Stimulated activated naive CD8-positive, alpha-beta T cell treated with anti-CD3 and anti-CD28 coated beads, Interleukin-15, Interleukin-2, amounts not matched to agents 100 U/mL and 50 U/mL, for 24 hours (primary cell): ENCODE measurements around the gene ATOH1.

Source experiments
- ATAC-seq: fragments of 150-1000 bp; cut with Tn5 transposase; one replicate; pipeline ENCODE4 v1.10.0; 2021
- DNase-seq: peaks from one replicate; pipeline ENCODE4 v3.0.0; 2021

The ATOH1 gene

DNA sequence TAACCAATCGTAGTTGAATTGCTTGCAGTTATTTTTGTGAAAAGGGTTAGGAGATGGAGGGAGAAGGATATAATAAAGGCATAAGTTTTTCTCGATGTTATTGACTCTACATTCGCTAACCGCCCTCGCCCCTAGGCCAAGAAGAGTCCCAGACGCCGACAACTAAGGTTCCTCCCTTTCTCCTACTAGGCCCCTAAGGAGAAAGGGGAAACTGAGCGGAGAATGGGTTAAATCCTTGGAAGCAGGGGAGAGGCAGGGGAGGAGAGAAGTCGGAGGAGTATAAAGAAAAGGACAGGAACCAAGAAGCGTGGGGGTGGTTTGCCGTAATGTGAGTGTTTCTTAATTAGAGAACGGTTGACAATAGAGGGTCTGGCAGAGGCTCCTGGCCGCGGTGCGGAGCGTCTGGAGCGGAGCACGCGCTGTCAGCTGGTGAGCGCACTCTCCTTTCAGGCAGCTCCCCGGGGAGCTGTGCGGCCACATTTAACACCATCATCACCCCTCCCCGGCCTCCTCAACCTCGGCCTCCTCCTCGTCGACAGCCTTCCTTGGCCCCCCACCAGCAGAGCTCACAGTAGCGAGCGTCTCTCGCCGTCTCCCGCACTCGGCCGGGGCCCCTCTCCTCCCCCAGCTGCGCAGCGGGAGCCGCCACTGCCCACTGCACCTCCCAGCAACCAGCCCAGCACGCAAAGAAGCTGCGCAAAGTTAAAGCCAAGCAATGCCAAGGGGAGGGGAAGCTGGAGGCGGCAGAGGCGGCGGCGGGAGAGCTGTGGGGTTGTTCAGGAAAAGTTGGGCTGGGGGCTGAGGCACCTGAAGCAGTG is 5.9 kb downstream of the ATOH1 start:
- DNase-seq: no peak
- no peak for ATAC-seq

GRCh38 chr4:93835929-93836328 is 7.4 kb downstream of the ATOH1 start:
- no peak for DNase-seq
- ATAC-seq: no peak

DNA sequence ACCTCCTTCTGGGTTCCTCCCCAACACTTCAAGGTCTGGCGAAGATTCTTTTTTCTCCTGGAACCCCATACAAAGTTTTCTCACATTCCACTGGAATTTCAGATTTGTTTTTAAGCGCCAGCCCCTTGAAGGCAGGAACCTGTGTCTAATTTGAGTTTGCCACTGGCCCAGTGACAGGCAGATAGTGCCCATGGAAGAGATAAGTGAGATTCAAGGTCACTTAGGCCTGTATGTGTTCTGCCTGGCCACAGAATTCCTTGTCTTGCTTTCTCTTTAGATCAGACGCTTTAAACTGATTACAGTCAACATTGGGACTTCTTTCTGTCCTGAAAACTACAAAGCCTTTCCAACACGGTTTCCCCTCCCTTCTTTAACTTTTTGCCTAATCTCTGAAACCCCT is 11.2 kb downstream of the ATOH1 start:
- ATAC-seq: no peak

DNA sequence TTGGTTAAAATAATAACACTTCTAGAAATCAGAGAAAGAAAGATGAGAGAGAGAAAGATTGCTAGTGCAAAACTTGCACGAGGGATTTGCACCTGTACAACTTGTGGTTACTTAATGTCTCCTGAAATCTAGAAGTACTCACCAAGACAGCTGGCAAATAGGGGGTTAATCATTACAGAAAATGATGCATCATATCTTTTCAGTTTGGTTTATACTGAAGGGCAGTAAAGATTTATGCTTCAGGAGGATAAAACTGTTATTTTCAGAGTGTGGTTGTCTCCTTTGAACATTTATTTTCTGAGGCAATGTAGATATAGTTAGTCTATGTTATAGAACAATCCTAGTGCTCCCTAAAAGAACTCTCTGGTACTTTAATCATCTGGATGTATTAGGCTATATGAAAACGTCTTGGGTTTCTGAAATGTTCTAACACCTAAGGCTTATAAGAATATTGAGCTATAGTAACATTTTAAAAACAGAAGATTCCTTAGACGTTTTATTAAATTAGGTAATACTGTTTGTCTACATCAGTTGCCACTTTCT is 13.3 kb downstream of the ATOH1 start:
- DNase-seq: no peak
- no peak for ATAC-seq

More for the DNA sequence above, 11.2 kb downstream of the ATOH1 start:
- DNase-seq: no peak

GRCh38 chr4:93842601-93843252 is 14.2 kb downstream of the ATOH1 start:
- DNase-seq: no peak
- no peak for ATAC-seq

DNA sequence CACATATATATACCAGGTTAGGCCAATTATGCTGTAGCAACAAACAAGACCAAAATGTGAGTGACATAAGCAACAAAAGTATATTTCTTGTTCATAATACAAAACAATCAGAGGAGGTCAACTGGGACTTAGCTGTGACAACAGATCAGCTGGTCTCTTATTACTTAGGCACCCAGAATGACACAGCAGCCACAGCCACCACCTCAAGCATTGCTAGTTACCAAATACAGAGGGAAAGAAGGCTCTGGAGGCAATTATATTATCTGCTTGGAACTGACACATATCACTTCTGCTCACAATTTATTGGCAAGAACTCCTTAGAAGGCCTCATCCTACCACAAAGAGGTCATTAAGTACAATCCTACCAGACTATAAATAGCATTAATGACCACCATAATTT is 15.2 kb downstream of the ATOH1 start:
- DNase-seq (no peak), ATAC-seq (no peak)

GRCh38 chr4:93852680-93853079 is 24.1 kb downstream of the ATOH1 start:
- no peak for ATAC-seq
- no peak for DNase-seq

DNA sequence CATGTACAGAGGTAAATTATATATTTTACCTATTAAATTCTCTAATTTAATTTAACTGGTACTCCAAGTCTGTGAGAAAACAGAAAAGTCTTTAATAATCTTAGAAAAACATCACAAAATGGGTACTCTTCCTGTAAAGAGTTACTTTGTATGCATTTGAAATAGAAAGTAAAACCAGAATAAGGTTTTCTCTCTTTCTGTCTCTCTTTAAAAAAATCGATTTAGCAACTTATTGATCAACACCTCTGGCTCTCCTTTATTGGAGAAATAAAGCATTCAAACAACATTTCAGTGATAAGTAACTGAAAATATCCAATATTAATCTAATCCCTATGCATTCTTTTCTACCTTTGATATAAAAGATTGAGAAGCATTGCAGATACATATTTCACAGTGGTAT is 27.4 kb downstream of the ATOH1 start:
- ATAC-seq: no peak
- no peak for DNase-seq

DNA sequence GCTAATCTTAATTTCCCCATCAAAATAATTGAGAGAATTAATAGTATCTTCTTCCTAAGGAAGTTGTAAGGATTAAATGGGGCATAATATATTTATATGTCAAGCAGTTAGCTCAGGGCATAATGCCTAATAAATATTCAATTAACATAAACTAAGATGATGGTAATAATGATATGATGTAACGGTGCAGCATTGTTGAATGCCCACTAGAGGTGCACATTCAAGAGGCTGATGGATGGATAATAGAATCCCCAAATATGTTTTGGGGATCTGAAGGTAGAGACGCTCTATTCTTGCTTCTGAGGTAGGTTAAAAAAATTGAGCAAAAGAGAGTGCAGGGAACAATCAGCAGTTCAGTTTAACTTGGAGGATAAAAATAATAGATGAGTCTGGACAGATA is 37.1 kb downstream of the ATOH1 start:
- ATAC-seq: no peak
- no peak for DNase-seq

GRCh38 chr4:93867416-93868001 is 39.0 kb downstream of the ATOH1 start:
- no peak for ATAC-seq
- DNase-seq: no peak

GRCh38 chr4:93870876-93871458 is 42.4 kb downstream of the ATOH1 start:
- DNase-seq (no peak), ATAC-seq (no peak)

DNA sequence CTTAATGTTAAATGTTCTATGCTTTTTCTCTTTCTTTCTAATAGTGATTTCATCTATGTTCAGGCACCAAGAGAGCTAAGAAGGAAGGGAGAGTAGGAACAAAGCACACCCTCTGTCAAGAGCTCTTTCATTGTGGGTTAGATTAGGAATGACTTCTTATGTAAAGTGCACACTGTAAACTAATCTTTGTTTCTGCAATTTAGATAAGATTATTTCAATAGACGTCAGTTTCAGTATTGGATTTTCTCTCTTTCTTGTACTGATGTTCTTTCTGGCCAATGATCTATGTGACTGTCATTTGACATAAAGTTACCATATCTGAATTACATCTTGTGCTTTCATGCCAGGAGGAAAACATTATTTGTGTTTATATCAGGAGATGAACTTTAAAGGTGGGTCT is 48.2 kb downstream of the ATOH1 start:
- ATAC-seq: no peak

GRCh38 chr4:93878566-93878965 is 50.0 kb downstream of the ATOH1 start:
- ATAC-seq (no peak), DNase-seq (no peak)

More for the DNA sequence above, 48.2 kb downstream of the ATOH1 start:
- DNase-seq: no peak

DNA sequence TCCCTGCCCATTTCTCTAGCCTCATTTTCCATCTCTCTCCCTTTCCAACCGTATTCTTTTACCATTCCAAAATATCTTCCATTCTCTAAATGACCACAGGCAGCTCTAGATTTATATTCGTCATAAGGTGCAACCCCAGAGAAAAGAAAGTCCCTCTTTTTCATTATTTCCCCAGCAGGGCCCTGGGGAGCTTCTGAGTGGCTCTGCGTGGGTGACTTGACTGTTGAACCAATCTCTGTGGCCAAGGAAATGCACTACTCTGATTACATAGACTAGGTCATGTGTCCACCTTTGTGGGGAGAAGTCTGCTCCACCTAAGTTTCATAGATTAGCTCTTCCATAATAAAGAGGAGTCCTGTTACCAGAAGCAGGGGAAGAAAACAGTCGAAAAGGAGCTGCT is 51.4 kb downstream of the ATOH1 start:
- DNase-seq (no peak), ATAC-seq (no peak)
